Fibroblast of lung (primary cell): ENCODE data around the gene ANTXRL.

Source experiments
- CTCF ChIP-seq, 2 donors: IDR thresholded peaks in 1 of 2; conservative IDR thresholded peaks in 1 of 2; 1 replicate in 1 of 2; 2 replicates in 1 of 2; pipeline ENCODE4 v1.5.1; 2011 to 2012; ENCODE audit warnings: low read length in 2 of 2, control low read depth in 1 of 2, inconsistent platforms in 1 of 2, low read depth in 1 of 2, mild to moderate bottlenecking in 1 of 2
- EZH2 ChIP-seq: IDR thresholded peaks from 2 replicates; pipeline ENCODE4 v1.5.1; 2012; ENCODE audit warnings: low read length, control low read depth, mild to moderate bottlenecking; ENCODE audit errors: missing control alignments

GRCh38 chr10:46285966-46286620 is 704 bp upstream of the ANTXRL start:
- no peak for TF ChIP-seq CTCF (conservative IDR thresholded peaks at IDR 0.05 in 1 of 2, IDR thresholded peaks at IDR 0.05 in 1 of 2; ENCODE audit: low read depth in 1 of 2, low read length in 2 of 2)
- no peak for TF ChIP-seq EZH2
